HG03064 (cell line): ENCODE results near the gene ELMO1.

Source experiments
- ATAC-seq: cut with Tn5 transposase; IDR thresholded peaks from one replicate; pipeline ENCODE4 v1.9.1; 2021; ENCODE audit warnings: low read depth; ENCODE audit not compliant: unreplicated experiment

Gene ELMO1

DNA sequence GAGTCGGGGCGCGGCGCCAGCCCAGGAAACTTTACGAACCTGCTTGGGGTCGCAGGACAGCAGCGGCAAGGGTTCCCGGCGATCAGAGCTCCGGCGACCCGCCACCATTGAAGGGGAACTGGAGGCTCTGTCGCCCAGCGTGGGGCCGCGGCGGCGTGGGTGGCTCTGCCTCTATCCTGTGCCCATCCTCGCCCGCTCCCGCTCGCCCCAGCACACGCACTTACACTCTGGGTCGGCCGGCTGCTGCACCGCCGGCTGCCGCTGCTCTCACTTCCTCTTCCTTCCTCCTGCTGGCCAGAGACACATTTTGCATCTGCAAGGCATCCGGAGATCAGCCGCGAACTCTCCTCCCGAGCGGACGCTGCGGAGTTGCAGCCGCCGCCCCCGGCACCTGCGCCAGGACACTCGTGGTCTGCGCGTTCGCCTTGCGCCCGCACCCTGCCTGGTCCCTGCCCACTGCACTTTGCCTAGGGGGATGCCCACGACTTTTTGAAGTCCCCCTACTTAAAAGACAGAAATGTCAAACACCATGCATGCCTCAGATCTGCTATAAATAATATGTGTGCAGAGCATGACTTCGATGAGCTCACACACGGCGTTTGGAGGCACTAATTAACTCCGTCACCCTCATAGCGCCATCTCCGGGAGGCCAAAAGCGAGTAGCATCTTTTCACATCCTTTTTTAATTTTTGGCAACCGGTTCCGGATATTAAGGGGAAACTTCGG, at the start of gene ELMO1:
Gene ELMO1 (minus strand): TSS at position 229 of the 726 bp plus-strand sequence. CDS start 106,174 bp downstream, outside the sequence.
- ATAC-seq: peak; percentile 92

DNA sequence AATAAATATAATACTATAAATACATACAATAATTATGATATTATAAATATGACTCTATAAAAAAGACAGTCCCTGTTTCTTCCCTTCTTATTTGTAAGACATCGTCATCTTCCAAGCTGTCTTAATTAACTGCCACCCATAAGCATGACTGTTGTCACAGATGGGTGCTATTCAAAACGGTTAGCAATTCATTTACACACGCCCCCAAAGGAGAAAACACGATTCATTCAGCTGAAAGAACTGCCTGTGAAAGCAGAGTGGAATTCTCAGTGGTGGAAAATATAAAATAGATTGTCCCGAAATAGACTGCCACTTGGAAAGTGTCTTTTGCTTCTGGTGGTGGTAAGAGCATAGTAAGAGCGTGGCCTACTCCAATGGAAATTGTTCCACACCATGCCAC, 48.9 kb upstream of the ELMO1 start:
- no peak for ATAC-seq

DNA sequence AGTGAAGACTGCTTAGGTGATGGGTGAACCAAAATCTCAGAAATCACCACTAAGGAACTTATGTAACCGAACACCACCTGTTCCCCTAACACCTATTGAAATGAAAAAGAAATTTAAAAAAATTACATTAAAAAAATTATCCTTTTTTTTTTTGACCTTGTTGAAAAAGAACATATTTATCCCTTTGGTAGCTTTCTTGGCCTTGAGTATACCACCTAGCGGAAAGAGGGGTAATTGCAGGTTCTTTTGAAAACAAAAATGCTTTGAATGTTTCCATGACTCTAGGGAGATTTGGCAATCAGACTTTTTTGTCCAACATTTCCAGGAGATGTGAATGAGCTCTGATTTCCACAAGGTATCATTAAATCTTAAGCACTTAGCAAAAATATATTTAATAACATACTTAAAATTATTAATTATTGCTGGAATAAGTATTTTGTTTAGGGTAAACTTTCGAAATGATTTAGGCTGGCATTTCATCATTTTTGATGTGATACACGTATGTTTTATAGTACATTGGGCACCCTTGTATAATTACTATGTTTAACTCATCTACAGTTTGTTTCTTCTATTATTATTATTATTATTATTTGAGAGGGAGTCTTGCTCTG, 47.0 kb upstream of the ELMO1 start:
- ATAC-seq: no peak

- peak; percentile 51 for ATAC-seq
Observed at GRCh38 chr7:37494926-37495325, 46.3 kb upstream of the ELMO1 start.

GRCh38 chr7:37493810-37494209, 45.1 kb upstream of the ELMO1 start:
- no peak for ATAC-seq

DNA sequence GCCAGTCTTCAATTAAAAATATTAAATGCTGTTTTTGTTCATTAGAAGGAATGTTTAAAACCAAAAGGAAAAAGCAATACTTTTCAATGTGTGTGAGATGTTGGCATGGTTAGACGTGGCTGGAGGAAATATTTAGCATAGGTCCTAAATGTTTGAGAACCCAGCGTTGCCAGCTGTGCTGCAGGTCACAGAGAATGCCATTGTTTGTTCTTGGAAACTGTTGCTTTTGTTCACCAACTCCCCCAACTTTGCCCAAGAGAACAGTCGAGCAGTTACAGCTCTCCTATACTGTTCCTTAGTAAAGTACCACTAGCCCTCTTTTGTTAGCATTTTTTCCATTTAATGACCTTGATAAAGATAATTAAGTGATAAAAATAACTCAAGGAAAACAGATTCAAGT, 44.5 kb upstream of the ELMO1 start:
- no peak for ATAC-seq

DNA sequence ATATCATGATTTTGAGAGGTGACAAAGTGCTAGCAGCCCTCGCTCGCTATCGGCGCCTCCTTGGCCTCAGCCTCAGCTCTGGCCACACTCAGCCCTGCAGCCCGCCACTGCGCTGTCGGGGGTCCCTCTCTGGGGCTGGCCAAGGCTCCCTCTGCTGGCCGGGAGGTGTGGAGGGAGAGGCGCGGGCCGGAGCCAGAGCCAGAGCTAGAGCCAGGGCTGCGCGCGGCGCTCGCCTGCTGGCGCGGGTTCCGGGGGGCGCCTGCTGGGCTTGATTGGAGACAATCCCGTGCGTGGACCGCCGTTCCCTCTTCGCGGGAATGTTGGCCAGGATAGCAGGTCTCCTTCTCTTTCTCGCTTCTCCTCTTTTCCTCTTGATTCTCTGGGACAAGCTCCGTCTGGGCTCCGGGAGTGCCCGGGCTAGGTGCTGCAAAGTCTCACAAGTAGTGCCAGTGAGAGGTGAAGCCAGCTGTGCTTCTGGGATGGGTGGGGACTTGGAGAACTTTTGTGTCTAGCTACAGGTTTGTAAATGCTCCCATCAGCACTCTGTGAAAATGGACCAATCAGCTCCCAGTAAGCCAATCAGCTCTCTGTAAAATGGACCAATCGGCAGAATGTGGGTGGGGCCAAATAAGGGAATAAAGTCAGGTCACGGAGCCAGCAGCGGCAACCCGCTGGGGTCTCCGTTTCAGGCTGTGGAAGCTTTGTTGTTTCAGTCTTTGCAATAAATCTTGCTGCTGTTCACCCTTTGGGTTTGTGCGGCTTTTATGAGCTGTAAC, 43.4 kb upstream of the ELMO1 start:
- no peak for ATAC-seq

DNA sequence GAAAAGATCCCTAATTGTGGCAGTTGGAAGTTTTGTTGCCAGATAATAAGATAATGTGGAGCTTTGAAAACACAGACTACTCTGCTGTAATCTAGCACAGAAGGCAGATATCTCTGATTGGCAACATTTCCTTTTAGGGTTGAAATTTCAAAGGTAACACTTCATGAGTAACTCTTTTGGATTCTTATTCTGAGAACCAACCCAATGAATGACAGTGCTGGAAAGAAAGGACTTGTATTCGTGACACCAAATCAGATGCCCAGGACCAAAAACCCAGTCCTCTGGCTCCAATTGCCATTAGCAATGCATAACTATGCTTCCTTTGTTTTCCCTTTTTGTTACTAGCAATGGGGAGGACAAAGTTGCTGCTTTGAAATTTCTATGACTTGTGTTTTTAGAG, 41.0 kb upstream of the ELMO1 start:
- no peak for ATAC-seq

- ATAC-seq: no peak
Observed at GRCh38 chr7:37488163-37488764, 39.6 kb upstream of the ELMO1 start.

- ATAC-seq: no peak
Observed at GRCh38 chr7:37484426-37485073, 35.9 kb upstream of the ELMO1 start.

DNA sequence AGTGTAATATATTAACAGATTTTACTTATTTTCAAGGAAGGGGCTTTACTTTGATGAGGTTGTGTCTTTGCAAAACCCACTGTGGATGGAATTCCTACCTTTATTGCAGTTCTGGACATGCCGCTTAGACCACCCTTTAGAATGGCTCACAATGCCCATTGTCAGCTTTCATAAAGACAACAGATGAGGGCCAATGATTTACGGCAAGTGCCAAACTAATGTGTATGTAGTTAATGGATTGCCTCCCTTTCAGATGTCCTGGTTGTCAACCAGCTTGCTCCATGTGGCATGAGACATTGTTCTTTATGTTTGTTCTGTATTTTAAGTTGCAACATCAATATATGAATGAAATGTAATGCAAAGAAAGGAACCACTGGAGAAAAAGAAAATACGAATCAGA, 35.0 kb upstream of the ELMO1 start:
- no peak for ATAC-seq

DNA sequence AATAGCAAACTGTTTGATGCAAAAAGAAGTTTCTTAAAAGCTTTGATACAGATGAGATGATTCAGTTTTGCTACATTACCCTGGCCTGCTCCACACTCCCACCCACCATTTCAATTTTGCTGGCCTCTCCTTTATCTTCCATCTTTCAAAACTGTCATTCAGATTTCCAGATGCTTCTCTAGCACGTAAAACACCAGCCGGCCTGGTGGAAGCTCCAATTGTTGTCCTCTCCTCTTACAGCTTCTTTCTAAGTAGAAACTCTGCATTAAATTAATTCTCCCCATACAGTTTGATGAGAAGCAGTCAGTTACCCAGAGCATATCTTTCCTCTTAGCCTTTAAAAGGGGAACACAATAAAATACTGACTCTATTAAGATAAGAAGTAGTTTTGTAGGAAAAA, 34.3 kb upstream of the ELMO1 start:
- no peak for ATAC-seq

GRCh38 chr7:37482505-37482904, 33.8 kb upstream of the ELMO1 start:
- ATAC-seq: no peak

- no peak for ATAC-seq
Observed at GRCh38 chr7:37481722-37482288, 33.1 kb upstream of the ELMO1 start.

GRCh38 chr7:37481154-37481553, 32.5 kb upstream of the ELMO1 start:
- no peak for ATAC-seq

GRCh38 chr7:37480041-37481031, 31.7 kb upstream of the ELMO1 start:
- ATAC-seq: no peak

DNA sequence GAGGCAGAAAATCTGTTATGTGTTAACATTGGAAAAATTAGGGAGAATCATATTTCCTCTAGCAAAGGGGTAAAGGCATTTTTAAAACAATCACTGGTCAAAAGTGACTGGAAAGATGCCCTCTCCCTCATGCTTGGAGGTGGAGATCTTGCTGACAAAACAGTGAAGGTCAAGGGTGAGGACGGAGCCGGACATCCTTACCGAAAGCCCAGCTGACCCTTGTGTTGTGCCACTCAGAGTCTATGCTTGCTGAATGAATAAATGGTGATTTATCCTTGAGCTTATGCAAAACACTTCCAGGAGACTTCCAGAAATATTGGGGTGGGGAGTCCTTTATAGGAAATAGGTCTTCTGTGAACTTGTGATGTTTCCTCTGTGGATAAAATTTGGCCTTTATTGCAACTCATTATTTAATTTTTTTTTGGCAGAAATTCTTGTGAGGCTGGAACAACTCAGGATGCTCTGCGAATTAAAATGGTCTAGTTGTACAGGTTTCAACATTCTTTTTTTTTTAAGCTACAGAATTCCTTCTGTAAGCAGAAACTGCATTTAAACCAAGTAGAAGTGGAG, 28.3 kb upstream of the ELMO1 start:
- ATAC-seq: no peak

- no peak for ATAC-seq
Observed at GRCh38 chr7:37476428-37476827, 27.8 kb upstream of the ELMO1 start.

DNA sequence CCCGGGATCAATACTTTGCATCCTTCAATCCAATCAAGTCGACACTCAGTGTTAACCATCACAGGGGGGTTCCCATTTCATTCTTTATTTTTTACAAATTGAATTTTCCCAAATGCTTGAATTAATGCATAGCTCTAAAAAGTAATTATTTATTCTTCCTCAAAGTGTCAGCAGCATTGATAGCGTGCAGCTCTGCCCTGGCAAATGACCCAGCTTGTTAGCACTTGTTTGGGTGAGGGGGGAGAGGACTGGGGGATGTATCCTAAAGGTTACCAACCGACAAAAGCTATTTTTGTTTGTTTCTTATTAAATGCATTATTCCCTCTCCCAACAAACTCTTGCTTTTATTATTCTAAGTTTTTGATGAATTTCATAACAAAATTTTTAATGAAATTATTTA, 27.0 kb upstream of the ELMO1 start:
- ATAC-seq: no peak
